HG02970 (cell line): ENCODE measurements around the gene LMNTD2.

Experiments used
- ATAC-seq: cut with Tn5 transposase; IDR thresholded peaks from one replicate; pipeline ENCODE4 v1.9.1; 2021; ENCODE audit warnings: mild to moderate bottlenecking, moderate library complexity, moderate number of reproducible peaks; ENCODE audit not compliant: unreplicated experiment, low FRiP score

LMNTD2 gene

DNA sequence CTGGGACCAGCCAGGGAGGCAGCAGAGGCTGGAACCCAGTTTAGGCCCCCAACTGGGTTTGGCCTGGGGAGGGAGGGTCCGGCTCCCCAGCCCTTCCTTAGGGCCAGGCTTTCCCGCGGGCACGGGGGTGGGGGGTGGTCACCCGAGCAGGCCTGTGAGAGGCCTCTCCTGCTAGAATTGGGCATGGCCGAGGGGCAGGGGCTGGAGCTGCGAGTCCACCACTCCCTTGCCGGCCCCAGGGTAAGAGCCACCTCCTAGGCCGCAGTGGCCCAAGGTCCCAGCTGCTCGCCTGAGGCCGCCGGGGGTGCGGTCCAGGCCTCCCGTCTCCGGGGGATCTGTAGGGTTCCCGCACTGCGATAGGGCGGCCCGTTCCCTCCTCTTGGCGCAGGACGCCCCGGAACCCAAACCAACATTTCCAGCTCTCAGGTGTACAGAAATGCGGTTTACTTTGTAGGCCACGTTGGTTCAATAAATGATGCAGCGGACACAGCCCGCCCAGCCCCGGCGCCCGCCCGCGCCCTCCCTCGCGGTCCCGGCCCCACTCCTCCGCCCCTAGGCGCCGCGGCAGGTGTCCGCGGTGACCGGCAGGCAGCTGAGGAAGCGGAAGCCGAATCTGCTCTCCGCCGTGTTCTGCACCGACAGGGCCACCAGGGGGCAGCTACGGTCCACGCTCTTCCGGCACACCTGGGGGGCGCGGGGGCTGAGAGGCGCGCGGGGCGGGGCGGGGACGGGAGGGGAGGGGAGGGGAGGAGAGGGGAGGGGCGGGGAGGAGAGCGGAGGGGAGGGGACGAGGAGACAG is 5.9 kb downstream of the LMNTD2 start:
- no peak for ATAC-seq

DNA sequence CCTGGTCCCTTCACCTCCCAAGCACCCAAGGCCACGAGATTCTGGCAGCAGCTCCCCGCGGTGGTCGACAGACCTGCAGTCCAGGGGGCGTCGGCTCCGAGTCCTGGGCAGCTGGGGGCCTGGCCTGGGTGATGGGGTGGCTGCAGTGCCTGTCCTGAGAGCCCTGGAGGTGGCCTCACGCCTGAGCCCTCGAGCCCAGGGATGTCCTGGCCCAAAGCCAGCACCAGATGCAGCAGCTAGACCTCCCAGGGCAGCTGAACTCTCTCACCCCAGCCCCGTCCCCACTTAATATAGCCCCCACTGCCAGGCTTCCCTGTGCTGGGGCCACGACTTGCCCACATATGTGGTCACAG is 6.6 kb downstream of the LMNTD2 start:
- ATAC-seq, result no peak

DNA sequence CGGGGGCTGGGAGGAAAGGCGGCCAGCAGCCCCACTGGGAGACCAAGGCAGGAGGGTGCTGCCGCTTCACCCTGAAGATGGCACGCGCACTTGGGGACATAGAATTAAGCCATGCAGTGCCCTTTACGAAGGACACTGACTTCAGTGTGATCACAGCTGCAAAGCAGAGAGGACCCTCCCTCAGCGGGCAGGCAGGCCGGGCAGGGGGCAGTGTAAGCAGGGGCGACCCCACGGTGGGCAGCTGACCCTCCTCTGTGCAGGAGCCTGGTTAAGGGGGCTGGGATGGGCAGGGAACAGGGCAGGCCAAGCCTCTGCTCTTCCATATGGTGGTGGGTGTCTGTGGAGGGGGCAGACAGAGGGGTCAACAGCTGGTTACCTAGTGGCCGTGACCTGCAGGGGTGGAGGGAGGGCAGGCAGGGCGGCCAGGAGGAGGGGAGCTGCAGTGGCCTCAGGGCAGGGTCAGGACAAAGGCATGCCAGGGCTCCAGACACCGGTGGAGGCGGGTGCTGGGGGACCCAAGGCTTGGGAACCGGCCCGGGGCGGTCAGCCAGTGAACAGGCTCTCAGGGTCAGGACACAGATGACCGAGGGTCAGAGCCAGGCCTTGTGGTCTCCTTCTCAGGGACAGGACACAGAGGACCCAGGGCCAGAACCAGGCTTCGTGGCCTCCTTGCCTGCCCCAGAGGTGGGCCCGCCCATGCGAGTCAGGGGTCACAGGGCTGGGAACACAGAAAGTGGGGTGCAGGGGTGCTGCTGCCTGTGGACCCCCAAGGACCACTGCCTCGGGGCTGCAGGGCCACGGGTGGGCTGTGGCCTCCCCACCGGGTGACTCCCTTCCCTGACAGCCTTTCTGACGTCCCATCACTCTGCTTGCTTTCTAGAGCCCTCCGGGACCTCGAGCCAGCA is 7.2 kb downstream of the LMNTD2 start:
- no peak for ATAC-seq

DNA sequence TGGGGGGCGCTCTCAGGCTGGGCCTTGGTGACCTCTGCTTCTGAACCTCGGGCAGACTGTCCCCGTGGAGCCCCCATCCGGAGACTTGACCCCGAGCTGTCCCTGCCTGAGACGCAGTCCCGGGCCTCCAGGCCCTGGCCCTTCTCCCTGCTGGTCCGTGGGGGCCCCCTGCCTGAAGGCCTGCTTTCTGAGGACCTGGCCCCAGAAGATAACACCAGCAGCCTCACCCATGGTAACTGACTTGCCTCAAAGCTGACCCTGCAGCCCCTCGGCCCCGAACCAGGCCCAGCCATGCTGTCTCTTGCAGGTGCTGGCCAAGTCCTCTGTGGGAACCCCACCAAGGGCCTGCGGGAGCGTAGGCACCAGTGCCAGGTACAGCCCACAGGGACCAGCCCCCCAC is 8.9 kb downstream of the LMNTD2 start:
- ATAC-seq, result no peak

- no peak for ATAC-seq
Measured at GRCh38 chr11:551131-551530, 9.4 kb downstream of the LMNTD2 start.

DNA sequence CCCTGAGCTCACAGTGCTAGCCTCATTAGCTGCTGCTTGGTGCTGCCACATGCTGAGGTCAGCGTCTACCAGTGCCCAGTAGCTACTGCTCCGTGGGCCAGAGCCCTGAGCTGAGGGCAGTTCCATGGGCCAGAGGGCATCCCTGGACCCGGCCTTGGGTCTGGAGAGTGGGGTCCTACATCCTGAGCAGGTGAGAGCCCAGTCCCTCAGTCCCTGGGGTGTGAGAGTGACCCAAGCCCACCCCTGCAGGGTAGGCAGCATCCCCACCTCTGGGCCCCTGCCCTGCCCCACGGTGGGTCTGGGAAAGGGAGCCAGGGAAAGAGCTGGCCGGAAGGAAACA is 9.8 kb downstream of the LMNTD2 start:
- no peak for ATAC-seq

- ATAC-seq, result no peak
Measured at GRCh38 chr11:550021-550745, 10.4 kb downstream of the LMNTD2 start.

DNA sequence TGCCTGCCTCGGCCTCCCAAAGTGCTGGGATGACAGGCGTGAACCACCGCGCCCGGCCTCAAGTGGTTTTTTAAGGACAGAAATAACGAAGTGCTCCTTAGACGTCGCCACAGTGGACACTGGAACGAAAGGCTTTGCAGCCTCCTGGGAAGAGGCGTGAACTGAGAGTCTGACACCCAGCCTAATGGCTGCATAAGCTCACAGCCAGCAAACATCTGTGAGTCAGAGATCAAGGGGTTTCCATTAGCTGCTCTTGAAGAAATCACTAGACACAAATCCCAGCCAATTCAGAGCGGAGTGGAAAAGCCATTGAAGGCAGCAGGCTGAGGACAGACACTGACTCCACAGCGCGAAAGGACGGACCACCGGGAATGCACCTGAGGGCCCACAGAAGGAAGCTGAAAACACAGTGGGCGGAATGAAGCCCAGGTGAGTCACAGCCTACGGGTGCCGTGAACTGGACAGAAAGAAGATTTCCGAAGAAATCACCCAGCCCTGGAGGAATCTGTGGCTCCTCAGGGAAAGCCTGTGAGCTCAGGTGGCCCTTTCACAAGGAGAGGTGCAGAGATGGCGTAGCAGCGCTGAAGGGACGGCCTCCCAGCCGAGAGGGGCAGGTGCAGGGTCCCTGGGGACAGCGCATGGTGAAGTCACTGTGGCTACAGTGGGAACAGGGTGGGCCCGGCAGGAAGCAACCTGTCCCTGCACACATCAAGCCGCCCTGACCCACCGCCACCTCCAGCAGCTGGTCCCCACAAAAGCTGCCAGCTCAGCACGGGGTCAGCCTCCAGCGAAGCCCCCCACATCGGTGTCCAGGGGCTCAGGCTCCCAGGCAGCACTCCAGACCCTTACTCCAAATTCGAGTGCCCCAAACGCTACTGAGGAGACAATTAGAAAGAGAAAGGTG is 11.6 kb downstream of the LMNTD2 start:
- ATAC-seq, result no peak

DNA sequence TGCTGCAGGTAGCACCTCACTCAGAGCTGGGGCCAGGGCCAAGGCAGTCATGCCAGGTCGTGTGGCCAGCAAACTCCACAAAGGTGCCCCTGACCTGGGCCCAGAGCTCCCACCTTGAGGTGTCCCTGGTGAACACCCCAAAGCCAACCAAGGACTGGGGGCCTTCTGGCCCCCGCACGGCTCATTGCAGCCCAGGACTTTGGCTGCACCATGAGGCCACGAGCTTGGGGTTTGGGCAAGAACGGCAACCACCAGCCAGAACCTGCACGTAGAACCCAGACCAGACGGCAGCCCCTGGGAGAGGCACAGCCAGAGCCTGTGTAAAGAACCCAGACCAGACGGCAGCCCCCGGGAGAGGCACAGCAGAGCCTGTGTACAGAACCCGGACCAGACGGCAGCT is 15.4 kb downstream of the LMNTD2 start:
- no peak for ATAC-seq

DNA sequence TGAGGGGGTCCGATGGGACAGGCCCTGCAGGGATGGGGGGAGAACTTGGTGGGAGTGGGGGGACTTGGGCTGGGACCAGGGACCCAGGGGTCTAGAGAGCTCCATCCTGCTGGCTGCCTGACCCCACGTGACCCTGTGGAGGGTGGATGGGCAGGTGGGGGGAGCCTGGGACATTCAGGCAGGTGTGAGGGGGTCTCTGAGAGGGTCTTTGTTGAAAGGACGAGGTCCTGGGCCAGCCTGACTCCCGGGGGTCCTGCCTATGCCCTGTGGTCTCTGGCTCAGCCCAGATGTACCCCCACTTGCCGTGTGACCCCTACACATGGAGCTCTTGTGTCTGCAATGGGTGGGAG is 15.7 kb downstream of the LMNTD2 start:
- ATAC-seq, result no peak

- ATAC-seq, result no peak
Measured at GRCh38 chr11:541433-541885, 19.1 kb downstream of the LMNTD2 start.

DNA sequence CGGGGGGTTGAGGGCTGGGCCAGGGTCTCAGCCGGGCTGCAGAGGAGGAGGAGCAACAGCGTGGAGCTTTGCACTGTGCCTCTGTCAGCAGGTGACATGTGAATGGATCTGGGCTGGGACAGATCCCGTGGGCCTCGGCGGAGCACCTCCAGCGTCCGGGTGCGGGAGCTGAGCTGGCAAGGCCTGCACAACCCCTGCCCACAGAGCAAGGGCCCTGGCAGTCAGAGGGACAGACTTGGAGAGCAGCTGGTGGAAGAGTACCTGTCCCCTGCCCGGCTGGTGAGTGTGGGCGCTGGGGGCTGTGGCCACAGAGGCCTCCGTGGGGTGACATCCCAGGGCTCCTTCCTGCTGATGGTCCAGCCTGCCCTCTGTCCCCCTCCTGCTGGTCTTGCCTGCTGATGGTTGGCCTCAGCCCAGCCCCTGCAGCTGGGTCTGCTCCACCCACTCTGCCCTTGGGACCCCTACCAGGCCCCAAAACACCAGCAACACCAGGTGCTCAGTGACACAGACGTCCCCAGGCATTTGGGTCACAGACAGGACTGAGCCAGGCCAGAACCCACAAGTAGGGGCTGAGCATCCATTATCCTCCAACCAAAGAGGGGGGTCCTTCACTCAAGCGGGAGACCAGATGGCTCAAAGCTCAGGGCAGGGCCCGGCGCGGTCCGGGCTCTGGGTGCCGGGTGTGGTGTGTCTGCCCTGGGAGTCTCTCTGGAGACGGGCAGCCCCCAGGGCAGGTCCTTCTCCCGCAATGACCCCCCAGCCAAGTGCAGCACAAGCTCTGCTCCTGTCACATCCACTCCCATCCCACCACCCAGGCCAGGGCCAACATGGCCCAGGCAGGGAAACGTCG is 19.7 kb downstream of the LMNTD2 start:
- no peak for ATAC-seq

- no peak for ATAC-seq
Measured at GRCh38 chr11:539971-540481, 20.5 kb downstream of the LMNTD2 start.

DNA sequence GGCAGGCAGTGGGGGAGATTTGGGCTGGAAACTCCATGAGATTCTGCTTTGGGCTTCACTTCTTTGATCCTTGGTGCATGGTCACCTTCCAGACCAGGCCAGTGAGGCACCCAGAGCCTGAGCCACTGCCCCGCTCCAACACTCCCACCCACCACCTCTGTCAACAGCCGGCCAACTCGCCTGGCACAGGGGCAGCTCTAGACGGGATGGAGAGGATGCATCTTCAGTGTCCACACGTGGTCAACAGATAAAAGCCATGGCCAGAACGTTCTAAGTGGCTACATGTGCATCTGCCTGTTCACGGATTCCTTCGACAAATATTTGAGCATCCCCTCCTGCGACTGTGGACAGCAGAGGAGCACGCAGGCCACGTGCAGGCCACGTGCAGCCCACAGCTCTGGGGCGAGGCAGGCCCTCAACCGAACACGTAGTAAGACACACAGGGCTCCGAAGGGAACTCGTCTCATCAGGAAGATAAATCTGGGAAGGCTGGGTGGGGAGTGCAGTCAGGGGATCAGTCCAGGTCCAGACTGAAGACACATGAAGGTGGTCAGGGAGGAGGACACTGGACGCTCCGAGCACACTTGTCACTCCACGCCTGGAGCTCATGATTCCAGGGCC is 22.0 kb downstream of the LMNTD2 start:
- ATAC-seq, result no peak

- no peak for ATAC-seq
Measured at GRCh38 chr11:537622-538430, 22.7 kb downstream of the LMNTD2 start.

- peak; percentile 36 for ATAC-seq
Measured at GRCh38 chr11:536841-537621, 23.5 kb downstream of the LMNTD2 start, which contains the start of gene LRRC56. Gene LRRC56, plus strand, starts transcription at chr11:537527. Its CDS starts 3,158 bp downstream, at chr11:540685.
